Endothelial cell of umbilical vein (primary cell): Measurements from ENCODE around the gene HOXA11. TPM values are rescaled to one million over a fixed set of nuclear protein-coding genes. Genes with fewer than 3 reads are reported as not detected.

Source experiments
- BruUV-seq: library from RNA; stranded (reverse); fragments of 400-500 nt; replicated peaks from 2 replicates; lab custom pipeline; 2021; lab: Mats Ljungman, UMichigan
- CTCF ChIA-PET: fragments of 300-600, 350-600 bp; sonication (Branson Sonifier 250); formaldehyde crosslinking; loops from one replicate; lab custom pipeline; 2021; ENCODE audit warnings: antibody characterized with exemption, inconsistent platforms; lab: Charles Lee
- POLR2A ChIA-PET: fragments of 300-600, 350-600 bp; sonication (Branson Sonifier 250); formaldehyde crosslinking; loops from one replicate; lab custom pipeline; 2021; ENCODE audit warnings: antibody characterized with exemption, inconsistent platforms; lab: Charles Lee
- DNase-seq: peaks from one replicate; pipeline ENCODE4 v3.0.0-alpha.2; 2011; ENCODE audit warnings: low read depth, low spot score
- FAIRE-seq: peaks from 2 replicates; lab custom pipeline; 2011; peaks lifted over from hg19 to GRCh38; lab: Jason Lieb, UNC
- H2AFZ ChIP-seq: 2 replicates; pipeline ENCODE4 v1.6.0; 2012; ENCODE audit warnings: low read depth, low read length, control low read depth, inconsistent platforms
- H3K27ac ChIP-seq: 2 replicates; pipeline ENCODE4 v1.5.1; 2011; ENCODE audit warnings: low read depth, mild to moderate bottlenecking, control low read depth, low read length, moderate library complexity; ENCODE audit not compliant: insufficient read depth
- H3K27me3 ChIP-seq, 2 experiments: 2 replicates each; pipeline versions ENCODE4 v1.6.0 to v1.6.1; 2011; ENCODE audit warnings: low read length in 2 of 2, mixed read lengths in 1 of 2; ENCODE audit not compliant: control insufficient read depth in 2 of 2, insufficient read depth in 2 of 2
- H3K36me3 ChIP-seq, 2 experiments: 2 replicates in 1 of 2; 3 replicates in 1 of 2; pipeline ENCODE4 v1.5.1; 2011; ENCODE audit warnings: low read length in 2 of 2, mild to moderate bottlenecking in 1 of 2, moderate library complexity in 1 of 2; ENCODE audit not compliant: control insufficient read depth in 2 of 2, insufficient read depth in 2 of 2; ENCODE audit errors: extremely low read depth in 1 of 2
- H3K4me1 ChIP-seq: 3 replicates; pipeline ENCODE4 v1.5.1; 2011; ENCODE audit warnings: mild to moderate bottlenecking, low read length; ENCODE audit not compliant: control insufficient read depth, insufficient read depth; ENCODE audit errors: extremely low read depth
- H3K4me2 ChIP-seq: 2 replicates; pipeline ENCODE4 v1.6.1; 2011; ENCODE audit warnings: low read length, control low read depth, mixed read lengths; ENCODE audit not compliant: insufficient read depth
- H3K4me3 ChIP-seq, 3 experiments: fragments of 200-600 bp in 1 of 3; sonication (generic), shearing (Covaris generic) in 1 of 3; replicated peaks in 1 of 3; 2 replicates each; pipeline ENCODE4 v1.5.1; 2011 to 2016; ENCODE audit warnings: control low read depth in 3 of 3, low read length in 3 of 3, mild to moderate bottlenecking in 2 of 3, inconsistent platforms in 1 of 3, low read depth in 1 of 3, moderate library complexity in 1 of 3; ENCODE audit not compliant: insufficient read depth in 1 of 3
- H3K79me2 ChIP-seq: 2 replicates; pipeline ENCODE4 v1.6.0; 2012; ENCODE audit warnings: low read length, inconsistent platforms; ENCODE audit not compliant: control insufficient read depth, insufficient read depth
- H3K9ac ChIP-seq: replicated peaks from 2 replicates; pipeline ENCODE3; 2011; ENCODE audit warnings: low read length, control low read depth; ENCODE audit not compliant: insufficient read depth; ENCODE audit errors: extremely low read depth
- H3K9me1 ChIP-seq: replicated peaks from 3 replicates; pipeline ENCODE4 v1.6.0; 2011; ENCODE audit warnings: mild to moderate bottlenecking, low read length; ENCODE audit not compliant: control insufficient read depth, insufficient read depth; ENCODE audit errors: extremely low read depth
- H3K9me3 ChIP-seq: replicated peaks from 2 replicates; pipeline ENCODE4 v1.5.1; 2012; ENCODE audit warnings: low read length, inconsistent platforms; ENCODE audit not compliant: control insufficient read depth, insufficient read depth
- H4K20me1 ChIP-seq: replicated peaks from 2 replicates; pipeline ENCODE3; 2011; ENCODE audit warnings: mild to moderate bottlenecking, low read length; ENCODE audit not compliant: control insufficient read depth, insufficient read depth; ENCODE audit errors: extremely low read depth
- EZH2 ChIP-seq: IDR thresholded peaks from 2 replicates; pipeline ENCODE4 v1.6.1; 2012; ENCODE audit warnings: borderline replicate concordance, low read depth, mild to moderate bottlenecking, moderate library complexity, low read length, inconsistent platforms; ENCODE audit not compliant: severe bottlenecking
- FOS ChIP-seq: IDR thresholded peaks from 2 replicates; pipeline ENCODE4 v1.6.1; 2011; ENCODE audit warnings: mild to moderate bottlenecking, low read length, moderate library complexity, borderline replicate concordance; ENCODE audit not compliant: insufficient read depth
- GATA2 ChIP-seq: IDR thresholded peaks from 2 replicates; pipeline ENCODE4 v1.7.0; 2011; ENCODE audit warnings: low read depth, mild to moderate bottlenecking, moderate library complexity, mixed read lengths, low read length; ENCODE audit not compliant: insufficient read length, insufficient read depth
- JUN ChIP-seq: IDR thresholded peaks from 2 replicates; pipeline ENCODE4 v1.6.1; 2011; ENCODE audit warnings: borderline replicate concordance, low read depth; ENCODE audit not compliant: insufficient read length, insufficient read depth
- MYC ChIP-seq: IDR thresholded peaks from one replicate; pipeline ENCODE4 v1.6.1; 2011; ENCODE audit warnings: mild to moderate bottlenecking, low read depth, low read length
- POLR2A ChIP-seq: IDR thresholded peaks from 2 replicates; pipeline ENCODE4 v1.6.1; 2012; ENCODE audit warnings: low read depth, mild to moderate bottlenecking, control low read depth, low read length
- POLR2AphosphoS5 ChIP-seq: IDR thresholded peaks from 2 replicates; pipeline ENCODE4 v1.6.1; 2012; ENCODE audit warnings: low read depth, mild to moderate bottlenecking, control low read depth, low read length, moderate library complexity; ENCODE audit not compliant: insufficient read depth
- dilution Hi-C: fragments of 300-500 bp; cut with MboI; formaldehyde crosslinking; loops from one replicate; pipeline ENCODE4 v1.15.0; 2019; ENCODE audit warnings: low sequenced_read_pairs; ENCODE audit not compliant: extremely low pct_ligation_motif_present
- intact Hi-C: fragments of 100-400 bp; cut with micrococcal nuclease; formaldehyde crosslinking; loops from one replicate; pipeline ENCODE4 v1.10.0; 2022
- polyA plus RNA-seq, 4 experiments: library from polyadenylated mRNA; depleted of rRNA in 3 of 4; stranded (reverse) in 3 of 4; unstranded in 1 of 4; fragments of >200 nt; gene quantifications; 2 replicates each; pipeline versions ENCODE4 v1.2.1 to v1.2.3, GENCODE V29; 2011 to 2012; ENCODE audit warnings: missing spikeins in 1 of 4
- total RNA-seq: library from RNA; stranded (reverse); gene quantifications from 2 replicates; pipeline ENCODE4 v1.2.3, GENCODE V29; 2021
- TF ChIP-seq, protein P1 (sequence below), 2 donors: IDR thresholded peaks; 1 replicate in 1 of 2; 2 replicates in 1 of 2; pipeline ENCODE4 v1.5.1; 2011; ENCODE audit warnings: low read length in 2 of 2, mild to moderate bottlenecking in 2 of 2, moderate library complexity in 2 of 2, control low read depth in 1 of 2, inconsistent platforms in 1 of 2, low read depth in 1 of 2; ENCODE audit not compliant: insufficient read depth in 1 of 2; ENCODE audit errors: extremely low read depth in 1 of 2
- TF ChIP-seq, protein P2 (sequence below): IDR thresholded peaks from 2 replicates; pipeline ENCODE4 v1.6.1; 2011; ENCODE audit not compliant: insufficient read depth, insufficient read length

The HOXA11 gene
- total and polyA plus RNA-seq, 2 donors (not counting 3 experiments of a cell fraction or from before 2014, with no cell fraction given) = 10.4 to 16.7 TPM

DNA sequence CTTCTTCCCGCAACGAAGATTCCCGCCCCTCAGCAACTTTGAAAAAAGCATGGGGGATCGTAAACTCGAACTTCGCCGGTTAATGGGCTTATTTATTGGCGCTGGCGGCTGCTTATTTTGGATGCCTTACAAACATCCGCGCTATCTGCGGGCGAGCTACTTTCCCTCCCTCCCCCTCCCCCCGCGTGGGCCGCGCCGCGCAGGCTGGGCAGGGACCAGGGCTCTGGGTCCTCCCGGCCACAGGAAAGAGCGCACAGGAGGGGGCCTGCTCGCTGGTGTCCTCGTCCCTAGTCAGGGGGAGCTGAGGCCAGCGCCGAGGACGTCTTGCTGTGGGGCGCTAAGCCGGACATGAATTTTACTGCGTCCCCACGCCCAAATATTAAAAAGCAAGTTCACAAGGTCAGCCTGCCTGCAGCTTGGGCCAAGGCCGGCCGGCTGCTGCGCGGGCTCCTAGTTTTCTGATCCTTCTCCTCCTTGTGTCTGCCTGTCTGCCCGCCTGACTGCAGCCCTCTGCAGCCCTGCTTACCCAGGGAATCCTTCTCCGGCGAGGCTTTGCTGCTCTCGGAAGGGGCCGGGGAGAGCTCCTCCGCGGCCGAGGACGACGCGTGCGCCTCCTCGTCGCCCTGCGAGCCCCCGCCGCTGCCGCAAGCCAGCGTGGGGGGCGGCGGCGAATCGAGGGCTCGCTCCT lies 12.1 kb downstream of the HOXA11 start:
- BruUV-seq = no TSS peak
- H3K9me3 ChIP-seq = no peaks in the 10 kb centered on the region
- H3K27me3 ChIP-seq = no peaks in the 10 kb centered on the region
- peak overlapping the region; percentile 35 to 88 (median 59) for H3K4me3 ChIP-seq
- no peaks in the 10 kb centered on the region for H4K20me1 ChIP-seq
- peak overlapping the region; percentile 96 for H3K27ac ChIP-seq
- H3K9ac ChIP-seq = peak overlapping the region; percentile 91
- peak overlapping the region; percentile 98 for H3K4me2 ChIP-seq
- H3K9me1 ChIP-seq = no peaks in the 10 kb centered on the region
- intact Hi-C loops = no loop called here
- DNase-seq = peak; percentile 64
- POLR2A ChIA-PET = interaction anchor here (1.0 to 1.6 kb wide), 3 partner anchors 11 to 20 kb away, joined by 3 to 5 read pairs (median 4); partner anchors contain the start of genes HOXA11 and HOXA3
- CTCF ChIA-PET = interaction anchor here (0.9 to 8.0 kb wide), 7 partner anchors 10 to 27 kb away, joined by 3 to 81 read pairs (median 6); partner anchors contain the start of genes HOXA11, HOXA3 and HOXA7
- no peak overlapping the region for H2AFZ ChIP-seq
- dilution Hi-C loops = loop anchor here (25.0 kb wide), 1 partner anchor 986 kb away; no protein-coding TSS in a partner anchor
- FAIRE-seq = no peak
- peaks cover 57% of the 10 kb centered on the region for H3K4me1 ChIP-seq
- no peaks in the 10 kb centered on the region for H3K36me3 ChIP-seq
- TF ChIP-seq POLR2AphosphoS5 (no peak), GATA2 (no peak), FOS (no peak), MYC (no peak), JUN (no peak), POLR2A (no peak), EZH2 (no peak)
- TF ChIP-seq, protein P1, sequence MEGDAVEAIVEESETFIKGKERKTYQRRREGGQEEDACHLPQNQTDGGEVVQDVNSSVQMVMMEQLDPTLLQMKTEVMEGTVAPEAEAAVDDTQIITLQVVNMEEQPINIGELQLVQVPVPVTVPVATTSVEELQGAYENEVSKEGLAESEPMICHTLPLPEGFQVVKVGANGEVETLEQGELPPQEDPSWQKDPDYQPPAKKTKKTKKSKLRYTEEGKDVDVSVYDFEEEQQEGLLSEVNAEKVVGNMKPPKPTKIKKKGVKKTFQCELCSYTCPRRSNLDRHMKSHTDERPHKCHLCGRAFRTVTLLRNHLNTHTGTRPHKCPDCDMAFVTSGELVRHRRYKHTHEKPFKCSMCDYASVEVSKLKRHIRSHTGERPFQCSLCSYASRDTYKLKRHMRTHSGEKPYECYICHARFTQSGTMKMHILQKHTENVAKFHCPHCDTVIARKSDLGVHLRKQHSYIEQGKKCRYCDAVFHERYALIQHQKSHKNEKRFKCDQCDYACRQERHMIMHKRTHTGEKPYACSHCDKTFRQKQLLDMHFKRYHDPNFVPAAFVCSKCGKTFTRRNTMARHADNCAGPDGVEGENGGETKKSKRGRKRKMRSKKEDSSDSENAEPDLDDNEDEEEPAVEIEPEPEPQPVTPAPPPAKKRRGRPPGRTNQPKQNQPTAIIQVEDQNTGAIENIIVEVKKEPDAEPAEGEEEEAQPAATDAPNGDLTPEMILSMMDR (IDR thresholded peaks at IDR 0.05; ENCODE audit: extremely low read depth in 1 of 2, insufficient read depth in 1 of 2, low read depth in 1 of 2, low read length in 2 of 2) = no peak
- TF ChIP-seq, protein P2, sequence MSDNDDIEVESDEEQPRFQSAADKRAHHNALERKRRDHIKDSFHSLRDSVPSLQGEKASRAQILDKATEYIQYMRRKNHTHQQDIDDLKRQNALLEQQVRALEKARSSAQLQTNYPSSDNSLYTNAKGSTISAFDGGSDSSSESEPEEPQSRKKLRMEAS = no peak
- H3K79me2 ChIP-seq = peaks cover 100% of the 10 kb centered on the region
